ENCODE measurements around the gene RNF220.

RNF220 gene

GRCh38 chr1:44644806-44645205, 239.8 kb downstream of the RNF220 start:
- Histone ChIP-seq H3K27ac (no peak overlapping the region), H3K36me3 (replicated peaks) (peaks cover 56% of the 10 kb centered on the region), H3K27me3 (replicated peaks) (no peaks in the 10 kb centered on the region), H3K4me3 (ENCODE audit: low read depth, low read length) (no peak overlapping the region)
- in situ Hi-C loops (cut with HindIII; ENCODE audit: low pct_ligation_motif_present, low sequenced_read_pairs): no loop called here
- no peak for TF ChIP-seq CTCF (IDR thresholded peaks at IDR 0.05; ENCODE audit: low read depth, low read length, missing control alignments)
- DNase-seq: no peak

GRCh38 chr1:44645476-44646244, 240.6 kb downstream of the RNF220 start:
- peaks cover 64% of the 10 kb centered on the region for H3K36me3 ChIP-seq (replicated peaks)

GRCh38 chr1:44646261-44647110, 241.4 kb downstream of the RNF220 start:
- H3K4me3 ChIP-seq (ENCODE audit: low read depth, low read length): no peak overlapping the region
- in situ Hi-C loops (cut with HindIII; ENCODE audit: low pct_ligation_motif_present, low sequenced_read_pairs): no loop called here
- H3K27me3 ChIP-seq (replicated peaks): no peaks in the 10 kb centered on the region
- peaks cover 60% of the 10 kb centered on the region for H3K36me3 ChIP-seq (replicated peaks)
- no peak overlapping the region for H3K27ac ChIP-seq
- no peak for DNase-seq
- no peak for TF ChIP-seq CTCF (IDR thresholded peaks at IDR 0.05; ENCODE audit: low read depth, low read length, missing control alignments)

More at GRCh38 chr1:44645476-44646244, 240.6 kb downstream of the RNF220 start:
- TF ChIP-seq CTCF (IDR thresholded peaks at IDR 0.05; ENCODE audit: low read depth, low read length, missing control alignments): no peak
- H3K4me3 ChIP-seq (ENCODE audit: low read depth, low read length): no peak overlapping the region
- DNase-seq: no peak
- no peaks in the 10 kb centered on the region for H3K27me3 ChIP-seq (replicated peaks)
- in situ Hi-C loops (cut with HindIII; ENCODE audit: low pct_ligation_motif_present, low sequenced_read_pairs): no loop called here
- no peak overlapping the region for H3K27ac ChIP-seq

- Histone ChIP-seq H3K27me3 (replicated peaks) (no peaks in the 10 kb centered on the region), H3K27ac (no peak overlapping the region), H3K4me3 (ENCODE audit: low read depth, low read length) (no peak overlapping the region), H3K36me3 (replicated peaks) (peaks cover 47% of the 10 kb centered on the region)
- in situ Hi-C loops (cut with HindIII; ENCODE audit: low pct_ligation_motif_present, low sequenced_read_pairs): no loop called here
- TF ChIP-seq CTCF (IDR thresholded peaks at IDR 0.05; ENCODE audit: low read depth, low read length, missing control alignments): no peak
- no peak for DNase-seq
Measured at GRCh38 chr1:44647896-44648295, 242.8 kb downstream of the RNF220 start.

GRCh38 chr1:44648529-44649250, 243.6 kb downstream of the RNF220 start:
- no peak for TF ChIP-seq CTCF (IDR thresholded peaks at IDR 0.05; ENCODE audit: low read depth, low read length, missing control alignments)
- no peak for DNase-seq
- Histone ChIP-seq H3K27me3 (replicated peaks) (no peaks in the 10 kb centered on the region), H3K4me3 (ENCODE audit: low read depth, low read length) (no peak overlapping the region), H3K36me3 (replicated peaks) (peaks cover 41% of the 10 kb centered on the region), H3K27ac (no peak overlapping the region)
- in situ Hi-C loops (cut with HindIII; ENCODE audit: low pct_ligation_motif_present, low sequenced_read_pairs): no loop called here
